ENCODE data around the gene TXNDC17. TPM values are rescaled to one million over a fixed set of nuclear protein-coding genes. Genes with fewer than 3 reads are reported as not detected.

TXNDC17 gene
- total and polyA plus RNA-seq, 2 of the 13 experiments (the other 11 are each of a cell fraction or from before 2014, with no cell fraction given): 188 to 266 TPM

DNA sequence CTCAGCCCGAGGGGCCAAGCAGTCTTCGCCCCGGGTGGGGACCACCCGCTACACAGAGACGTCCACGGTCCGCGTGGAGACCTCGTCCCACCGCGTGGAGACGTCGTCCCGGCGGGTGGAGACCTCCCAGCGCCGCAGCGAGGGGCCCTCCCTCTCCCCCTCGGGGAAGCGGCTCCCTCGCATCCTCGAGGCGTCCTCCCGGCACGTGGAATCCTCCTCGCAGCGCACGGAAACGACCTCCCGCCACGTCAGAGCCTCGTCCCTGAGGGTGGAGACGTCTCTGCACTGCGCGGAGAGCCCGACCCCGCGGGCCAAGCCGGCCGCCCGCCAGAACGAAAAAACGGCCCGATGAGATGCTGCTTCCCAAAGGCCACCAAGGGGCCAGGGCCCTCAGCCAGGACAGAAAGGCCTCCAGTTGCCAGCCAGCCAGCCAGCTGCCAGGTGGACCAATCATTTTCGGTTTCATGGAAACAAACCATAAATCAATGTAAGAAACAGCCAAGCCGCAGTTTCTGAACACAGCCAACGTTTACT lies 11.1 kb downstream of the TXNDC17 start (continued):
- TF ChIP-seq, protein P1, sequence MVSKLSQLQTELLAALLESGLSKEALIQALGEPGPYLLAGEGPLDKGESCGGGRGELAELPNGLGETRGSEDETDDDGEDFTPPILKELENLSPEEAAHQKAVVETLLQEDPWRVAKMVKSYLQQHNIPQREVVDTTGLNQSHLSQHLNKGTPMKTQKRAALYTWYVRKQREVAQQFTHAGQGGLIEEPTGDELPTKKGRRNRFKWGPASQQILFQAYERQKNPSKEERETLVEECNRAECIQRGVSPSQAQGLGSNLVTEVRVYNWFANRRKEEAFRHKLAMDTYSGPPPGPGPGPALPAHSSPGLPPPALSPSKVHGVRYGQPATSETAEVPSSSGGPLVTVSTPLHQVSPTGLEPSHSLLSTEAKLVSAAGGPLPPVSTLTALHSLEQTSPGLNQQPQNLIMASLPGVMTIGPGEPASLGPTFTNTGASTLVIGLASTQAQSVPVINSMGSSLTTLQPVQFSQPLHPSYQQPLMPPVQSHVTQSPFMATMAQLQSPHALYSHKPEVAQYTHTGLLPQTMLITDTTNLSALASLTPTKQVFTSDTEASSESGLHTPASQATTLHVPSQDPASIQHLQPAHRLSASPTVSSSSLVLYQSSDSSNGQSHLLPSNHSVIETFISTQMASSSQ (IDR thresholded peaks at IDR 0.05; ENCODE audit: low read depth): no peak
- TF ChIP-seq, protein P1 (CRISPR knock-in tag; IDR thresholded peaks at IDR 0.05; ENCODE audit: borderline replicate concordance): peak; percentile 81
- TF ChIP-seq ZNF124 (CRISPR knock-in tag; IDR thresholded peaks at IDR 0.05) (peak; percentile 81; the same call in 1 of the 2 replicates), ZC3H13 (CRISPR knock-in tag; IDR thresholded peaks at IDR 0.05) (peak; percentile 96), CREM (IDR thresholded peaks at IDR 0.05) (no peak), CREM (CRISPR knock-in tag; IDR thresholded peaks at IDR 0.05) (no peak), ATF7-NPFF (CRISPR knock-in tag; IDR thresholded peaks at IDR 0.05; ENCODE audit: low read depth) (peak; percentile 99), KDM3A (CRISPR knock-in tag; IDR thresholded peaks at IDR 0.05; ENCODE audit: low read depth) (peak; percentile 80), ZNF207 (IDR thresholded peaks at IDR 0.05; ENCODE audit: borderline replicate concordance) (no peak), NFE2L1 (CRISPR knock-in tag; IDR thresholded peaks at IDR 0.05; ENCODE audit: borderline replicate concordance) (peak; percentile 97; the same call in 1 of the 2 replicates), UBTF (CRISPR knock-in tag; IDR thresholded peaks at IDR 0.05) (peak; percentile 87), YEATS4 (CRISPR knock-in tag; IDR thresholded peaks at IDR 0.05; ENCODE audit: borderline replicate concordance) (peak; percentile 95), NCOR1 (IDR thresholded peaks at IDR 0.05; ENCODE audit: borderline replicate concordance, low read length) (no peak), ZNF800 (CRISPR knock-in tag; IDR thresholded peaks at IDR 0.05) (no peak; the same call in none of the 2 replicates), SOX13 (IDR thresholded peaks at IDR 0.05) (no peak), SOX13 (CRISPR knock-in tag; conservative IDR thresholded peaks at IDR 0.05 in 1 of 2, IDR thresholded peaks at IDR 0.05 in 1 of 2) (peak in 1 of 2 experiments; percentile 38; a peak in 2 of 4 replicates), TFE3 (CRISPR knock-in tag; IDR thresholded peaks at IDR 0.05) (peak; percentile 76)
- TF ChIP-seq, protein P2, sequence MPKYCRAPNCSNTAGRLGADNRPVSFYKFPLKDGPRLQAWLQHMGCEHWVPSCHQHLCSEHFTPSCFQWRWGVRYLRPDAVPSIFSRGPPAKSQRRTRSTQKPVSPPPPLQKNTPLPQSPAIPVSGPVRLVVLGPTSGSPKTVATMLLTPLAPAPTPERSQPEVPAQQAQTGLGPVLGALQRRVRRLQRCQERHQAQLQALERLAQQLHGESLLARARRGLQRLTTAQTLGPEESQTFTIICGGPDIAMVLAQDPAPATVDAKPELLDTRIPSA (CRISPR knock-in tag; IDR thresholded peaks at IDR 0.05; ENCODE audit: borderline replicate concordance): peak; percentile 99

All from HepG2 (cell line).